D721Med (cell line): ENCODE data around the gene PRIMA1.

Source experiments
- DNase-seq: peaks from one replicate; pipeline ENCODE4 v3.0.0; 2011; ENCODE audit warnings: low spot score; ENCODE audit not compliant: insufficient read length
- FAIRE-seq: peaks from 2 replicates; lab custom pipeline; 2011; peaks lifted over from hg19 to GRCh38; lab: Jason Lieb, UNC
- CTCF ChIP-seq: IDR thresholded peaks from 2 replicates; pipeline ENCODE4 v1.5.1; 2012; ENCODE audit warnings: mild to moderate bottlenecking, control low read depth; ENCODE audit not compliant: insufficient read depth; ENCODE audit errors: missing control alignments

Gene PRIMA1

GRCh38 chr14:93745603-93746273 lies 42.5 kb downstream of the PRIMA1 start:
- TF ChIP-seq CTCF: no peak
- FAIRE-seq: no peak
- DNase-seq: no peak

- DNase-seq (no peak), FAIRE-seq (no peak)
- no peak for TF ChIP-seq CTCF
These were observed 43.4 kb downstream of the PRIMA1 start for GRCh38 chr14:93744876-93745275.

GRCh38 chr14:93744176-93744575 lies 44.1 kb downstream of the PRIMA1 start:
- DNase-seq: no peak
- TF ChIP-seq CTCF: no peak
- no peak for FAIRE-seq

GRCh38 chr14:93743270-93744060 lies 44.8 kb downstream of the PRIMA1 start:
- DNase-seq (no peak), FAIRE-seq (no peak)
- no peak for TF ChIP-seq CTCF

GRCh38 chr14:93742761-93743160 lies 45.5 kb downstream of the PRIMA1 start:
- no peak for TF ChIP-seq CTCF
- no peak for FAIRE-seq
- no peak for DNase-seq

- no peak for TF ChIP-seq CTCF
- FAIRE-seq: no peak
These were observed 46.6 kb downstream of the PRIMA1 start for GRCh38 chr14:93741556-93742230.

More at GRCh38 chr14:93741556-93742230, 46.6 kb downstream of the PRIMA1 start:
- DNase-seq: no peak
